H9 (cell line): ENCODE data around the gene TIMM8A. TPM values are rescaled to one million over a fixed set of nuclear protein-coding genes. Genes with fewer than 3 reads are reported as not detected.

Experiments
- DNase-seq: peaks from one replicate; pipeline ENCODE4 v3.0.0-alpha.2; 2017
- H2AFZ ChIP-seq: one replicate; pipeline ENCODE4 v1.6.1; 2013; ENCODE audit warnings: mild to moderate bottlenecking, low read length, control low read depth, moderate library complexity
- H2AK5ac ChIP-seq: 2 replicates; pipeline ENCODE4 v1.6.1; 2013; ENCODE audit warnings: low read length, control low read depth, mixed read lengths; ENCODE audit not compliant: insufficient read length
- H2BK120ac ChIP-seq: one replicate; pipeline ENCODE4 v1.6.1; 2013; ENCODE audit warnings: low read depth, mild to moderate bottlenecking, low read length, control low read depth, inconsistent platforms; ENCODE audit not compliant: poor library complexity, severe bottlenecking
- H2BK12ac ChIP-seq: 2 replicates; pipeline ENCODE4 v1.6.1; 2013; ENCODE audit warnings: low read length, control low read depth, mixed read lengths, low read depth; ENCODE audit not compliant: insufficient read length
- H2BK15ac ChIP-seq: 2 replicates; pipeline ENCODE4 v1.6.1; 2013; ENCODE audit warnings: low read depth, low read length, control low read depth
- H2BK20ac ChIP-seq: one replicate; pipeline ENCODE4 v1.6.1; 2013; ENCODE audit warnings: low read depth, mild to moderate bottlenecking, low read length, control low read depth, inconsistent platforms; ENCODE audit not compliant: poor library complexity, severe bottlenecking
- H2BK5ac ChIP-seq: 2 replicates; pipeline ENCODE4 v1.6.1; 2013; ENCODE audit warnings: low read length, control low read depth, mixed read lengths; ENCODE audit not compliant: insufficient read length
- H3K14ac ChIP-seq: 2 replicates; pipeline ENCODE4 v1.6.1; 2013; ENCODE audit warnings: low read length, control low read depth; ENCODE audit not compliant: insufficient read depth
- H3K18ac ChIP-seq: 2 replicates; pipeline ENCODE4 v1.6.1; 2013; ENCODE audit warnings: low read depth, mild to moderate bottlenecking, mixed read lengths, low read length, control low read depth; ENCODE audit not compliant: insufficient read length
- H3K23ac ChIP-seq: 2 replicates; pipeline ENCODE4 v1.6.1; 2013; ENCODE audit warnings: low read length, control low read depth, mixed read lengths, low read depth; ENCODE audit not compliant: insufficient read length
- H3K23me2 ChIP-seq: 2 replicates; pipeline ENCODE4 v1.6.1; 2013; ENCODE audit warnings: low read depth, mild to moderate bottlenecking, mixed read lengths, low read length, control low read depth; ENCODE audit not compliant: insufficient read length, poor library complexity, severe bottlenecking
- H3K27ac ChIP-seq: 2 replicates; pipeline ENCODE4 v1.5.1; 2013; ENCODE audit warnings: low read length, control low read depth, mixed read lengths, low read depth; ENCODE audit not compliant: insufficient read length
- H3K27me3 ChIP-seq: 2 replicates; pipeline ENCODE4 v1.6.1; 2013; ENCODE audit warnings: low read length, control low read depth, inconsistent platforms; ENCODE audit not compliant: insufficient read depth
- H3K4ac ChIP-seq: 2 replicates; pipeline ENCODE4 v1.6.1; 2013; ENCODE audit warnings: low read depth, mild to moderate bottlenecking, control low read depth, inconsistent platforms, low read length, moderate library complexity
- H3K4me1 ChIP-seq: 2 replicates; pipeline ENCODE4 v1.6.1; 2013; ENCODE audit warnings: low read length, control low read depth, inconsistent platforms; ENCODE audit not compliant: insufficient read depth
- H3K4me2 ChIP-seq: 2 replicates; pipeline ENCODE4 v1.6.1; 2013; ENCODE audit warnings: low read length, control low read depth, mixed read lengths; ENCODE audit not compliant: insufficient read length, insufficient read depth
- H3K56ac ChIP-seq: 2 replicates; pipeline ENCODE4 v1.6.1; 2013; ENCODE audit warnings: low read depth, mild to moderate bottlenecking, mixed read lengths, low read length, control low read depth; ENCODE audit not compliant: insufficient read length
- H3K79me1 ChIP-seq: 2 replicates; pipeline ENCODE4 v1.6.1; 2013; ENCODE audit warnings: low read depth, mild to moderate bottlenecking, moderate library complexity, low read length, control low read depth, inconsistent platforms; ENCODE audit not compliant: insufficient read depth, poor library complexity, severe bottlenecking
- H3K79me2 ChIP-seq: 2 replicates; pipeline ENCODE4 v1.6.1; 2013; ENCODE audit warnings: low read length, control low read depth, inconsistent platforms; ENCODE audit not compliant: insufficient read depth
- H3K9ac ChIP-seq: 2 replicates; pipeline ENCODE4 v1.6.1; 2013; ENCODE audit warnings: low read length, control low read depth, mixed read lengths; ENCODE audit not compliant: insufficient read length; ENCODE audit errors: extremely low read depth
- H3K9me3 ChIP-seq: one replicate; pipeline ENCODE4 v1.6.1; 2013; ENCODE audit warnings: low read depth, low read length, inconsistent platforms; ENCODE audit not compliant: control insufficient read depth
- H3T11ph ChIP-seq: one replicate; pipeline ENCODE4 v1.6.1; 2013; ENCODE audit warnings: mild to moderate bottlenecking, low read length, control low read depth, inconsistent platforms
- H4K20me1 ChIP-seq: one replicate; pipeline ENCODE4 v1.6.1; 2013; ENCODE audit not compliant: control insufficient read depth, insufficient read length, insufficient read depth
- H4K5ac ChIP-seq: 2 replicates; pipeline ENCODE4 v1.6.1; 2013; ENCODE audit warnings: low read depth, mild to moderate bottlenecking, mixed read lengths, low read length, control low read depth; ENCODE audit not compliant: insufficient read length
- H4K8ac ChIP-seq: replicated peaks from 2 replicates; pipeline ENCODE4 v1.6.1; 2013; ENCODE audit warnings: low read length, control low read depth, mixed read lengths, low read depth; ENCODE audit not compliant: insufficient read length
- H4K91ac ChIP-seq: 2 replicates; pipeline ENCODE4 v1.6.1; 2013; ENCODE audit warnings: low read depth, mild to moderate bottlenecking, moderate library complexity, mixed read lengths, low read length, control low read depth; ENCODE audit not compliant: insufficient read length
- H3K27ac Mint-ChIP-seq, 3 experiments: 2 replicates in 2 of 3; 3 replicates in 1 of 3; pipeline ENCODE4 v1.8.0; 2020 to 2021; ENCODE audit warnings: mixed read lengths in 3 of 3, mild to moderate bottlenecking in 1 of 3, moderate library complexity in 1 of 3
- H3K27me3 Mint-ChIP-seq: 2 replicates; pipeline ENCODE4 v1.8.0; 2021; ENCODE audit warnings: low read depth, mild to moderate bottlenecking, moderate library complexity, mixed read lengths
- H3K36me3 Mint-ChIP-seq, 3 experiments: 2 replicates in 2 of 3; 3 replicates in 1 of 3; pipeline ENCODE4 v1.8.0; 2020 to 2021; ENCODE audit warnings: low read depth in 3 of 3, mixed read lengths in 3 of 3; ENCODE audit not compliant: insufficient read depth in 1 of 3
- H3K4me1 Mint-ChIP-seq, 2 experiments: 2 replicates each; pipeline ENCODE4 v1.8.0; 2020; ENCODE audit warnings: mixed read lengths in 2 of 2
- H3K4me3 Mint-ChIP-seq, 2 experiments: 2 replicates in 1 of 2; 3 replicates in 1 of 2; pipeline ENCODE4 v1.8.0; 2020 to 2021; ENCODE audit warnings: mild to moderate bottlenecking in 2 of 2, mixed read lengths in 2 of 2, moderate library complexity in 1 of 2
- H3K9me3 Mint-ChIP-seq, 2 experiments: 2 replicates in 1 of 2; 3 replicates in 1 of 2; pipeline ENCODE4 v1.8.0; 2020; ENCODE audit warnings: mild to moderate bottlenecking in 2 of 2, mixed read lengths in 2 of 2, moderate library complexity in 1 of 2
- CTCF ChIP-seq: fragments of 200-600 bp; sonication (generic); conservative IDR thresholded peaks from 3 replicates; pipeline ENCODE4 v1.8.0; 2021; ENCODE audit warnings: antibody characterized with exemption, mild to moderate bottlenecking
- WGBS: extraction: QIAGEN DNeasy Blood & Tissue Kit; methylation state at CpG from one replicate; pipeline ENCODE4 v1.1.7; 2013; ENCODE audit warnings: missing lambda C conversion rate, low lambda C conversion rate, mixed read lengths; ENCODE audit not compliant: insufficient read length; ENCODE audit errors: extremely low coverage; 5-methylcytosine and 5-hydroxymethylcytosine counted together
- total RNA-seq: library from RNA; stranded (reverse); gene quantifications from 2 replicates; pipeline ENCODE4 v1.2.1, GENCODE V29; 2021

Gene TIMM8A
- total RNA-seq, 1 experiment from 2014 or later = 40.2 TPM

- Mint-ChIP-seq H3K27ac (peak overlapping the region in 1 of 3 experiments; percentile 91; a peak in 1 of 7 replicates), H3K4me3 (peak overlapping the region; percentile 89 to 93), H3K9me3 (peaks cover 57 to 61% of the 10 kb centered on the region in 2 experiments), H3K27me3 (0 out of 2 replicates have a peak, but pooled peaks cover 1% of the 10 kb centered on the region), H3K36me3 (peaks cover 13 to 37% (median 15%) of the 10 kb centered on the region in 3 experiments), H3K4me1 (peaks cover 5 to 11% of the 10 kb centered on the region in 2 experiments; a peak in 3 of 4 replicates)
- whole genome bisulfite sequencing = no CpG with 5 or more reads among the region's 14 CpGs
- peak overlapping the region; percentile 82 for H3K9ac ChIP-seq
- H3K4me2 ChIP-seq = peak overlapping the region; percentile 91
- H2BK12ac ChIP-seq = no peak overlapping the region
- H3K79me1 ChIP-seq = no peaks in the 10 kb centered on the region
- H4K5ac ChIP-seq = no peak overlapping the region
- H3K14ac ChIP-seq = no peak overlapping the region
- H2AFZ ChIP-seq = no peak overlapping the region
- no peak overlapping the region for H2BK15ac ChIP-seq
- no peak overlapping the region for H4K8ac ChIP-seq
- no peak overlapping the region for H3K4ac ChIP-seq
- no peak overlapping the region for H2BK120ac ChIP-seq
- no peak for TF ChIP-seq CTCF
- no peak overlapping the region for H2BK5ac ChIP-seq
- H3K9me3 ChIP-seq = peaks cover 15% of the 10 kb centered on the region
- H3K18ac ChIP-seq = no peak overlapping the region
- H3K79me2 ChIP-seq = peaks cover 10% of the 10 kb centered on the region; the same call in 1 of the 2 replicates
- no peak for DNase-seq
- H3K27ac ChIP-seq = no peak overlapping the region
- peaks cover 3% of the 10 kb centered on the region for H3K23me2 ChIP-seq
- no peaks in the 10 kb centered on the region for H3K27me3 ChIP-seq
- H4K20me1 ChIP-seq = no peaks in the 10 kb centered on the region
- no peak overlapping the region for H3T11ph ChIP-seq
- H3K4me1 ChIP-seq = no peaks in the 10 kb centered on the region
- no peak overlapping the region for H4K91ac ChIP-seq
- no peak overlapping the region for H3K56ac ChIP-seq
- H3K23ac ChIP-seq = no peak overlapping the region
- H2BK20ac ChIP-seq = no peak overlapping the region
- H2AK5ac ChIP-seq = no peak overlapping the region
Observed at GRCh38 chrX:101347859-101348451, 587 bp downstream of the TIMM8A start.
